ENCODE data around the gene CD40.

GRCh38 chr20:46175127-46175494, 57.0 kb downstream of the CD40 start:
- TF ChIP-seq CTCF (IDR thresholded peaks at IDR 0.05) (no peak), POLR2AphosphoS5 (IDR thresholded peaks at IDR 0.05; ENCODE audit: low read depth, low read length) (no peak), SIN3A (IDR thresholded peaks at IDR 0.05; ENCODE audit: borderline replicate concordance, insufficient read depth, low read depth, low read length) (no peak)
- TF ChIP-seq, protein P1, sequence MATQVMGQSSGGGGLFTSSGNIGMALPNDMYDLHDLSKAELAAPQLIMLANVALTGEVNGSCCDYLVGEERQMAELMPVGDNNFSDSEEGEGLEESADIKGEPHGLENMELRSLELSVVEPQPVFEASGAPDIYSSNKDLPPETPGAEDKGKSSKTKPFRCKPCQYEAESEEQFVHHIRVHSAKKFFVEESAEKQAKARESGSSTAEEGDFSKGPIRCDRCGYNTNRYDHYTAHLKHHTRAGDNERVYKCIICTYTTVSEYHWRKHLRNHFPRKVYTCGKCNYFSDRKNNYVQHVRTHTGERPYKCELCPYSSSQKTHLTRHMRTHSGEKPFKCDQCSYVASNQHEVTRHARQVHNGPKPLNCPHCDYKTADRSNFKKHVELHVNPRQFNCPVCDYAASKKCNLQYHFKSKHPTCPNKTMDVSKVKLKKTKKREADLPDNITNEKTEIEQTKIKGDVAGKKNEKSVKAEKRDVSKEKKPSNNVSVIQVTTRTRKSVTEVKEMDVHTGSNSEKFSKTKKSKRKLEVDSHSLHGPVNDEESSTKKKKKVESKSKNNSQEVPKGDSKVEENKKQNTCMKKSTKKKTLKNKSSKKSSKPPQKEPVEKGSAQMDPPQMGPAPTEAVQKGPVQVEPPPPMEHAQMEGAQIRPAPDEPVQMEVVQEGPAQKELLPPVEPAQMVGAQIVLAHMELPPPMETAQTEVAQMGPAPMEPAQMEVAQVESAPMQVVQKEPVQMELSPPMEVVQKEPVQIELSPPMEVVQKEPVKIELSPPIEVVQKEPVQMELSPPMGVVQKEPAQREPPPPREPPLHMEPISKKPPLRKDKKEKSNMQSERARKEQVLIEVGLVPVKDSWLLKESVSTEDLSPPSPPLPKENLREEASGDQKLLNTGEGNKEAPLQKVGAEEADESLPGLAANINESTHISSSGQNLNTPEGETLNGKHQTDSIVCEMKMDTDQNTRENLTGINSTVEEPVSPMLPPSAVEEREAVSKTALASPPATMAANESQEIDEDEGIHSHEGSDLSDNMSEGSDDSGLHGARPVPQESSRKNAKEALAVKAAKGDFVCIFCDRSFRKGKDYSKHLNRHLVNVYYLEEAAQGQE (IDR thresholded peaks at IDR 0.05; ENCODE audit: insufficient read depth in 1 of 2, low read depth in 2 of 2, low read length in 1 of 2) = no peak
